Amniotic epithelial cell (primary cell): ENCODE data around the gene EGFL6.

Experiments used
- DNase-seq: peaks from one replicate; pipeline ENCODE4 v3.0.0-alpha.2; 2010; ENCODE audit warnings: low read depth

EGFL6 gene, protein sequence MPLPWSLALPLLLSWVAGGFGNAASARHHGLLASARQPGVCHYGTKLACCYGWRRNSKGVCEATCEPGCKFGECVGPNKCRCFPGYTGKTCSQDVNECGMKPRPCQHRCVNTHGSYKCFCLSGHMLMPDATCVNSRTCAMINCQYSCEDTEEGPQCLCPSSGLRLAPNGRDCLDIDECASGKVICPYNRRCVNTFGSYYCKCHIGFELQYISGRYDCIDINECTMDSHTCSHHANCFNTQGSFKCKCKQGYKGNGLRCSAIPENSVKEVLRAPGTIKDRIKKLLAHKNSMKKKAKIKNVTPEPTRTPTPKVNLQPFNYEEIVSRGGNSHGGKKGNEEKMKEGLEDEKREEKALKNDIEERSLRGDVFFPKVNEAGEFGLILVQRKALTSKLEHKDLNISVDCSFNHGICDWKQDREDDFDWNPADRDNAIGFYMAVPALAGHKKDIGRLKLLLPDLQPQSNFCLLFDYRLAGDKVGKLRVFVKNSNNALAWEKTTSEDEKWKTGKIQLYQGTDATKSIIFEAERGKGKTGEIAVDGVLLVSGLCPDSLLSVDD

DNA sequence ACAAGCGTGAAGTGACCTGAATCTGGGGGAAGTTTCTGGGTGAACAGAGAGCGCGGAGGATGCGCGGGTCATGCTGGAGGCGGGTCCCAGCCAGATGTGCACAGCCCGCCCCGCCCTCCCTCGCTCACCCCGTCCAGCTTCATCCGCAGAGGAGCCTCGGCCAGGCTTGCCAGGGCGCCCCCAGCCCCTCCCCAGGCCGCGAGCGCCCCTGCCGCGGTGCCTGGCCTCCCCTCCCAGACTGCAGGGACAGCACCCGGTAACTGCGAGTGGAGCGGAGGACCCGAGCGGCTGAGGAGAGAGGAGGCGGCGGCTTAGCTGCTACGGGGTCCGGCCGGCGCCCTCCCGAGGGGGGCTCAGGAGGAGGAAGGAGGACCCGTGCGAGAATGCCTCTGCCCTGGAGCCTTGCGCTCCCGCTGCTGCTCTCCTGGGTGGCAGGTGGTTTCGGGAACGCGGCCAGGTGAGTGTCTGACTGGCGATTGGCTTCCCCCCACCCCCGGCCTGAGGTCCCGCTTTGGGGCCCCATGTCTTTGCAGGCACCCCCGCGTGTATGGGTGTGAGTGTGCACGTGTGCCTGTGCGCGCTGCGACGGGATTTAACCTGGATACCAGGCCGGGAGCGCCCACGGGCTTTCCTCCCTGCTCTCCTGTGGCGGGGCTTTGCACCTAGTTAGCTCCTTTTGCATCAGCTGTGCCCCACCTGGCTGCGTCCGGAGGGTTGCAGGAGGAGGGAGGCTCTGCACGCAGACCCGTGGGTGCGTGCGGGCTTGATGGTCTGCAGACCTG lies at the start of gene EGFL6:
Gene EGFL6 (plus strand): TSS at position 123 of the 782 bp plus-strand sequence. CDS start 261 bp downstream, at position 384.
- no peak for DNase-seq

DNA sequence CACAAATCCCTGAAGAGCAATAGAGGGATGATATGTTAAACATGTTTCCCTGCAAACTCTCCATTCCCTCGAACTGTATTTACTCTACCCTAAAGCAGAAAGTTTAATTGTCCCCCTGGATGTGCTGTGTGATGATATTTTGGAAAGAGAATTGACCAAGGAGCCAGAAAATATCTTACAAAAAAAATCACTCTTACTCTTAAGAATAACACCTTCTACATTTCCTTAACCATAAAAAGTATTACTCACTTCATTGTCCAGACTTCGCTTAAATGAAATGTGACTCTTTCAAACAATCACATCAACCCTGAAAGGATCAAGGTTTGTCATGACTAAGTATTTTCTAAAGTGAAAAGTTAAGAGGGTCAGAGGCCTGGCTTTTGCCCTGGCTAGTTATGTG lies 49.0 kb upstream of the EGFL6 start:
- no peak for DNase-seq

GRCh38 chrX:13520936-13521335 lies 48.5 kb upstream of the EGFL6 start:
- DNase-seq, result no peak

GRCh38 chrX:13522811-13523210 lies 46.6 kb upstream of the EGFL6 start:
- peak; percentile 1 for DNase-seq

DNA sequence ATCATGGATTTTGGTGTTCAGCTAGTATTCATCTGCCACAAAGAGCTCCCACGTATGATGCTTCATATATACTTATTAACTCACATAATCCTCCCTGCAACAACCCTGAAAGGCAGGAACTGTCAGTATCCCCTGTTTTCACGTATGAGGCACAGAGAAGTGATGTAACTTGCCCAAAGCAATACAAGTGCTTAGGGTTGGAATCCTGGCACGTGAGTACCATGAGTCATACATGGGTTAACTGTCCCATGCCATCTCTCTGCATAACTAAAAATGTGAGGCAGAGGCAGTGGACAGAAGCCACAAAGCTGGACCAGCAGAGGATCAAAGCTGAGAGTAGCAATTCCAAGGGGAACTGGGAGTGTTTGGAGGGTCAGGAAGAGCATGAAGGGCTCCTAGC lies 35.7 kb upstream of the EGFL6 start:
- peak; percentile 37 for DNase-seq

DNA sequence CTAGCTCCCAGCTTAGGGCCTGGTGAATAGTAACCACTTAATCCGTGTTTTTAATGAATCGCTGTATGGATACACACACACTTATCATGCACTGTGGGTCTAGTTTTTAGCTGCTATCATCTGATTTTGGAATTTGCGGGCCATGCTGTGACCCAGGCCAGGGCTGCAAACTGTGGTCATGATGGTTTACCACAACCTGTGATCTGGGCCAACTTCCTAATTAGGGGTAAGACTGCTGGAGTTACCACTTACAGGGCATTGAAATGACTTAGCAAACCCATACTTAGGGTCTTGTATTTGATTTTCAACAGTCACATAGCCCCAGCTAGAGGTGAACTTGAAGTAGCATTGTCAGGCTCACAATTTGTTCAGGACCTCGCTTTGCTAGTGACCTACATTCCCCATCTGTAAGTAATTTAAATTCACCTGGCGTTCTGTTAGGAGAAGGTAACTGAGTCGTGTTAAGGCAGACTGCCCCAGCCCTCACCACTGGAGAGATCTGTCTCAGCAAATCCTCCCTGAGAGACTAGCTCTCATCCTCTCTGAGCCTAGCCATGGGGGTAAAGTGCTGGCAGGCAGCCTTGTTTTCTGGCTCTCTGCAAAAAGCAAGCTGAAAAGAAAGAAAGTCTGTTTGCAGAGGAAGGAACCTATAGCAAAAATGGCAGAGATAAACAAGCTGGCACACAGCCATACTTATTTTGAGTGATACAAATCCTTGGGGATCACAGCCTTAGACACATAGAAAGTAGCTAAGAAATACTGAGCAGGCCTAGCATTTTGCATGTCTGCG lies 33.8 kb upstream of the EGFL6 start:
- no peak for DNase-seq

DNA sequence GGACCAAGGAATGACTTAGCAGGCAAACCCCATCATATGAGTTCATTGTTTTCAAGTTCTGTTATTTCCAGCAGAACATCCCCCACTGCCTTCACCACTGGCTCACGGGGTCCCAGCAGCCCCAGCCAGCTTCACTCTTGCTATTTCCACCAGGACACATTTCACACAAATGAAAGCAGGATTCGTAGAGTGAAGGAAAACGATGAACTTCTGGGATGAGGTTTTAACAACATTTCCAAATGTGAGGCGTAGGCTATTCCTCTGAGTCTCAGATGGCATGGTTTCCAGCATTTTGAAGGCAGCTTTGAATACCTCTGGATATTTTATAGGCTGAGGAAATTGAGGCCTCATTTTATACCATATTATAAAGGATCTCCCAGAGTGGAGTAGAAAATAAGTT lies 32.9 kb upstream of the EGFL6 start:
- no peak for DNase-seq

GRCh38 chrX:13538414-13538813 lies 31.0 kb upstream of the EGFL6 start:
- no peak for DNase-seq

DNA sequence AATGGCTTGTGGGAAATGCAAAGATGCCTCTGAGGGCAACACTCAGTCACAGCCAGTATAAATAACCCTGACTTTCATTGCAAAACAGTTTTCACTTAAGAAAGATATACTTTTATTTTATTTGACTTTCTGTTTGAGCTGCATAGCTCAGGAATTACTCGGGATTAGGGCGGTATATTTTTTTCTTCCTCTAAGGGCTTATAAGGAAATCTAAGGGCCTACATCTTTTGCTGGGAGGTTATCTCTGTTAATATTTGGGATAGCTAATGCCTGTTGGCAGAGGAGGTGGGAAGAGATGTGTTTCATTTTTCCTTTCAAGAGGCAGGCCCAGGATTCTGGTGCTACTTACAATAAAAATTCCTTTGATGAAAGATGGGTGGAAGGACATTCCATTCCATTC lies 28.8 kb upstream of the EGFL6 start:
- peak; percentile 2 for DNase-seq

GRCh38 chrX:13545726-13546125 lies 23.7 kb upstream of the EGFL6 start:
- DNase-seq, result no peak

DNA sequence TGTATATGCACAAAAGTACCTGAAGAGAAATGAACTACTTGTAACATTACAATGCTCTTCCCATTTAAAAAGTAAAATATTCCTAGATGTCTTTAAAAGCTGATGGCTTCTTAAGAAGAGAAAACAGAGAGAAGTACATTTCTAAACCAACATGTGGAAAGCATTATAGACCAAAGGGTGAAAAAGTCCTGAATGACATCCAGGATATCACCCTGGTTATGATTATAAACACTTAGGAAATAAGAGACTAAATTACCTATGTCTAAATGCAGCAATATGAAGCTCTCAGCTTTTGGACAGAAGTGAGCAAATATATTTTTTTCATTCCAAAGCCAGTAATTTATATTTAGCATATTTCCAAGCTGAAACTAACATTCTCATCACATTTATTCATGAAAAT lies 21.7 kb upstream of the EGFL6 start:
- no peak for DNase-seq

GRCh38 chrX:13550346-13550745 lies 19.1 kb upstream of the EGFL6 start:
- no peak for DNase-seq

- no peak for DNase-seq
Measured at GRCh38 chrX:13551610-13552009, 17.8 kb upstream of the EGFL6 start.

DNA sequence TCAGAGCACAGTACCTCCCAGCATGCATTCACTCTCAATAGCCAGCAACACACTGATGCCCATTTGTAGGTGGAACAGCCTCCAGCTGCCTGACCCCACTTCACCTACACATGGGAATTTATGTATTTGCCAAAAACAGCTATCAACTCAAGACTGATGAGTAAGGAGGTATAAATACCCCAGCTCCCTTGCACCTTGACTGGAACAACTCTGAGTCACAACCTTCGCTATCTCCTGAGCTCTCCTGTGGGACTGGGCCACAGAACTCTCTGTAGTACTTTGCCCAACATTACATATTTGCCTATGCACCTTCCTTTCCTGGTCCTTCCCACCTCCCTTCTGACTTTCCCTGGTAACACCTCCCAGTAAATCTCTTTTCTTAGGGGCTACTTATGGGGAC lies 16.5 kb upstream of the EGFL6 start:
- no peak for DNase-seq

- no peak for DNase-seq
Measured at GRCh38 chrX:13565511-13565910, 3.9 kb upstream of the EGFL6 start.

DNA sequence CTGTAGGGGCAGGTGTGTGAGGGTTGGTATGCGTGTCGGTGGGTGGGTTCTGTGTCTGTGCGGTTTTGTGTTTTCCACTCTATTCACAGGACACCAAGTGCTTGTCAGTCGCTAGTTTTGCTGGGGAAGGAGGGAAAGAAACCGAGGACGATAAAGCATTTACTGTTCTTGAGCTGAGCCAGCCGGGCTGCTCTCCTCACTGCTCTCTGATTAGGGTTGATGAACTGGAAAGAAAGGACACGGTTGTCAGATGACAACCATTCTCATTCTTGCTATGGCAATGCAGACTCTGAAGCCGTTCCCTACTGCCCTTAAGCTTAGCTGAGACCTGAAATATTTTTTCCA lies 832 bp downstream of the EGFL6 start:
- DNase-seq, result no peak

GRCh38 chrX:13571136-13571535 lies 1.7 kb downstream of the EGFL6 start:
- peak; percentile 63 for DNase-seq

GRCh38 chrX:13574600-13574999 lies 5.2 kb downstream of the EGFL6 start:
- no peak for DNase-seq

GRCh38 chrX:13579661-13580060 lies 10.3 kb downstream of the EGFL6 start:
- no peak for DNase-seq

DNA sequence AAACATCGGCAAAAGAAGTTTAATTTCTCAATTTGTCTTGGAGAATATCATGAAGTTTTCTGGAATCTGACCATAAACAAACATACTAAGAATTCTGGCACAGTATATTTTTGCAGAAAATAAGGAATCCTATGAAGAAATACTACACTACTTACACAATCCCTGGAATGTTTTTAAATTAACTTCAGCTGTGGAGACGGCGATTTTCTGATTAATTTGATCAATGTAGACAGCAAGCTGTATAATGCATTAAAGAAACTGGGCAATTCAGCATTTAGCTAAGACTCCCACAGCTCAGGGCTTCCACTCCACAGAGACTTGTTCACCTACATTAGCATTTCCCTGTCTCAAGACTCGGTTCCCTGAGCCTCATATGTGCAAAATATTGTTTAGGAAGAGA lies 12.2 kb downstream of the EGFL6 start:
- DNase-seq, result no peak

DNA sequence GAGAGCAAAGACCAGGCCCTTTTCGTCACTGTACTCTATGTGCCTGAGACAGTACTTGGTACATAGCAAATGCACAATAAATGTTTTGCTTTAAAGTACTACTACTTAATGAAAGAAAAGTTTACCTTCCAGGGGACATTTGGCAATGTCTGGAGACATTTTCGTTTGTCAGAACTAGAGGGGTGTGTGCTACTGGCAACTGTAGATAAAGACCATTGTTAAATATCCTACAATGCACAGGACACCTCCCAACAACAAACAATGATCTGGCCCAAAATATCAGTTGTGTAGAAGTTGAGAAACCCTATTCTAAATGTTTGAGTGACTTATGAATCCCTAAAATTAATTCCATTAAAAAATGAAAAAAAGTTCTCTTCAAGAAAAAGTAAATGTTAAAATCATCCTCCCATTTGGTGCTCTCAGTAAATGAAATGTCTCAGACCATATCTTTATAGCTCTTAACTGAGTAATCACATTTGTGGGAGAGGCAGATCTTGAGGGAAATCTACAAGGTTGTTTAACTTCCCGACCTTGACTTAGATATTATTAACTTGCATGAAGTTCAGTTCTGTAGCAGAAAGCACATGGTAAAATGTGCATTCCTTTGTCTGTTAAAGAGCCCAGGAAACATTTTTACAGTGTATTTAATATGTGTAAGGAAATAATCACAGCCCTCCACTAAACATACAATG lies 18.5 kb downstream of the EGFL6 start:
- peak; percentile 3 for DNase-seq

DNA sequence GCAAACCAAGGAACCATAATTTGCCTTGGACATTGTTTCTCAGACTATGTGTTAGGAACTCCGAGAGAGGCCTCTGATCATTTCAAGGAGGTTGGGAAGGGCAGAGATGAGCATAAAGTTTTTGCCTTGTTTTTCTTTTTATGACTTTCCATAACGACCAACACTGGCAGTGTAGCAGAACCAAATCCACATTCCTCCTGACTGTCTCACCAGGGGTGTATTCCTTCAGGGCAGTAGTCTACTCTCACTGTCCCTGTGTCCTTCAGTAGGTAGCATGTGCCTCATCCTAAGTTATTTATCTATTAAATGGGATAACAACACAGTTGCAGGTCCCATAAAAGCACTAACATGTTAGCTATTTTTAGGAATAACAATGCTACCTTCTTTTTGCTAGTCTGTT lies 20.8 kb downstream of the EGFL6 start:
- DNase-seq, result no peak
